Measurements from ENCODE around the gene CHST11.

The CHST11 gene

DNA sequence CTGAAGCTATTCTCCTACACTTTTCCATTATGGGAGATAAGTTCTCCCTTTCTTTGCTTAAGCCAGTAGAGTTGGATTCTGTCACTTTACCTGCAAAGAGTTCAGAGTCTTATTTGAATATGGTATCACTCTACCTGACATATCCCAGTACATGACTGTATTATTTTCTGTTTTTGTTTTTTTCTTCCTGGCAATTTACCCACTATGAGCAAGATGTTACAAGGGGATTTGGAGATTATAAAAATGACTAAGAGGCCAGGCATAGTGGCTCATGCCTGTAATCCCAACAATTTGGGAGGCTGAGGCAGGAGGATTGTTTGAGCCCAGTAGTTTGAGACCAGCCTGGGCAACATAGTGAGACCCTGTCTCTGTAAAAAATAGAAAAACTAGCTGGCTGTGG lies 46.4 kb upstream of the CHST11 start:
- H3K9me3 ChIP-seq (ENCODE audit: insufficient read depth, low read length), result no peaks in the 10 kb centered on the region
- no peaks in the 10 kb centered on the region for H4K20me1 ChIP-seq (ENCODE audit: low read depth, low read length)
- no peaks in the 10 kb centered on the region for H3K9me2 ChIP-seq (replicated peaks; ENCODE audit: insufficient read depth, low read length)
- H3K9ac ChIP-seq (ENCODE audit: low read length), result no peak overlapping the region
- H3K36me3 ChIP-seq (ENCODE audit: low read length), result no peaks in the 10 kb centered on the region
- no peaks in the 10 kb centered on the region for H3F3A ChIP-seq (ENCODE audit: insufficient read depth)
- no peaks in the 10 kb centered on the region for H3K79me2 ChIP-seq (ENCODE audit: insufficient read depth, low read length)
- no peak overlapping the region for H3K4me2 ChIP-seq (ENCODE audit: low read depth, low read length, poor library complexity, severe bottlenecking)
- H3K27me3 ChIP-seq (ENCODE audit: low read length), result no peaks in the 10 kb centered on the region
- TF ChIP-seq, protein P1, sequence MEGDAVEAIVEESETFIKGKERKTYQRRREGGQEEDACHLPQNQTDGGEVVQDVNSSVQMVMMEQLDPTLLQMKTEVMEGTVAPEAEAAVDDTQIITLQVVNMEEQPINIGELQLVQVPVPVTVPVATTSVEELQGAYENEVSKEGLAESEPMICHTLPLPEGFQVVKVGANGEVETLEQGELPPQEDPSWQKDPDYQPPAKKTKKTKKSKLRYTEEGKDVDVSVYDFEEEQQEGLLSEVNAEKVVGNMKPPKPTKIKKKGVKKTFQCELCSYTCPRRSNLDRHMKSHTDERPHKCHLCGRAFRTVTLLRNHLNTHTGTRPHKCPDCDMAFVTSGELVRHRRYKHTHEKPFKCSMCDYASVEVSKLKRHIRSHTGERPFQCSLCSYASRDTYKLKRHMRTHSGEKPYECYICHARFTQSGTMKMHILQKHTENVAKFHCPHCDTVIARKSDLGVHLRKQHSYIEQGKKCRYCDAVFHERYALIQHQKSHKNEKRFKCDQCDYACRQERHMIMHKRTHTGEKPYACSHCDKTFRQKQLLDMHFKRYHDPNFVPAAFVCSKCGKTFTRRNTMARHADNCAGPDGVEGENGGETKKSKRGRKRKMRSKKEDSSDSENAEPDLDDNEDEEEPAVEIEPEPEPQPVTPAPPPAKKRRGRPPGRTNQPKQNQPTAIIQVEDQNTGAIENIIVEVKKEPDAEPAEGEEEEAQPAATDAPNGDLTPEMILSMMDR (IDR thresholded peaks at IDR 0.05; ENCODE audit: insufficient read depth, low read length, poor library complexity, severe bottlenecking), result no peak
- no peak for TF ChIP-seq EZH2phosphoT487 (conservative IDR thresholded peaks at IDR 0.05; ENCODE audit: low read length)
- H3K4me3 ChIP-seq (ENCODE audit: insufficient read depth, low read length, poor library complexity, severe bottlenecking), result no peak overlapping the region
- H2AFZ ChIP-seq (ENCODE audit: low read depth, low read length, severe bottlenecking), result no peak overlapping the region
- no peak overlapping the region for H3K27ac ChIP-seq (ENCODE audit: low read depth, low read length)

DNA sequence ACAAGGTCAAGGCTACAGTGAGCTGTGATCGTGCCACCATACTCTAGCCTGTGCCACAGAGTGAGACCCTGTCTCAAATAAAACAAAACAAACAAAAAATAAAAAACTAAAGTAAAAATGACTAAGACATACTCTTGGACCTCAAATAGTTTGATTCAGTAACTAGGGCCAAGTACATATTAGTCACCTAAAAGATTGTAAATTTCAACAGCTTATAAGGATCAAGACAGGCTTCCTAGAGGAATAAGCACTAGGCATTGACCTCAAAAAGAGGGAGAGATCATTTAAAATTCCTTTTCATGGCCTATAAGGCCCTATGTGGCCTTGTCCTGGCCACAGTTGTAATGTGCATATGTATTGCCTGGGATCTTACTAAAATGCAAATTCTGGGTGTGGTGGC lies 46.0 kb upstream of the CHST11 start:
- no peaks in the 10 kb centered on the region for H3K9me2 ChIP-seq (replicated peaks; ENCODE audit: insufficient read depth, low read length)
- no peak overlapping the region for H3K9ac ChIP-seq (ENCODE audit: low read length)
- no peaks in the 10 kb centered on the region for H3K27me3 ChIP-seq (ENCODE audit: low read length)
- no peaks in the 10 kb centered on the region for H3K9me3 ChIP-seq (ENCODE audit: insufficient read depth, low read length)
- H3K79me2 ChIP-seq (ENCODE audit: insufficient read depth, low read length), result no peaks in the 10 kb centered on the region
- no peak overlapping the region for H3K27ac ChIP-seq (ENCODE audit: low read depth, low read length)
- no peak overlapping the region for H3K4me3 ChIP-seq (ENCODE audit: insufficient read depth, low read length, poor library complexity, severe bottlenecking)
- TF ChIP-seq, protein P1 (IDR thresholded peaks at IDR 0.05; ENCODE audit: insufficient read depth, low read length, poor library complexity, severe bottlenecking), result no peak
- no peak for TF ChIP-seq EZH2phosphoT487 (conservative IDR thresholded peaks at IDR 0.05; ENCODE audit: low read length)
- H3K4me2 ChIP-seq (ENCODE audit: low read depth, low read length, poor library complexity, severe bottlenecking), result no peak overlapping the region
- no peaks in the 10 kb centered on the region for H3F3A ChIP-seq (ENCODE audit: insufficient read depth)
- H4K20me1 ChIP-seq (ENCODE audit: low read depth, low read length), result no peaks in the 10 kb centered on the region
- no peak overlapping the region for H2AFZ ChIP-seq (ENCODE audit: low read depth, low read length, severe bottlenecking)
- no peaks in the 10 kb centered on the region for H3K36me3 ChIP-seq (ENCODE audit: low read length)

- Histone ChIP-seq H3K27me3 (ENCODE audit: low read length) (no peaks in the 10 kb centered on the region), H3K4me2 (ENCODE audit: low read depth, low read length, poor library complexity, severe bottlenecking) (no peak overlapping the region), H3K9me3 (ENCODE audit: insufficient read depth, low read length) (no peaks in the 10 kb centered on the region), H3K79me2 (ENCODE audit: insufficient read depth, low read length) (no peaks in the 10 kb centered on the region), H3K4me3 (ENCODE audit: insufficient read depth, low read length, poor library complexity, severe bottlenecking) (no peak overlapping the region), H3K36me3 (ENCODE audit: low read length) (no peaks in the 10 kb centered on the region), H2AFZ (ENCODE audit: low read depth, low read length, severe bottlenecking) (no peak overlapping the region), H3K9me2 (replicated peaks; ENCODE audit: insufficient read depth, low read length) (no peaks in the 10 kb centered on the region), H3K27ac (ENCODE audit: low read depth, low read length) (no peak overlapping the region), H3F3A (ENCODE audit: insufficient read depth) (no peaks in the 10 kb centered on the region), H3K9ac (ENCODE audit: low read length) (no peak overlapping the region), H4K20me1 (ENCODE audit: low read depth, low read length) (no peaks in the 10 kb centered on the region)
- TF ChIP-seq, protein P1 (IDR thresholded peaks at IDR 0.05; ENCODE audit: insufficient read depth, low read length, poor library complexity, severe bottlenecking), result no peak
- no peak for TF ChIP-seq EZH2phosphoT487 (conservative IDR thresholded peaks at IDR 0.05; ENCODE audit: low read length)
Observed at GRCh38 chr12:104411826-104412641, 44.7 kb upstream of the CHST11 start.
